ENCODE measurements around the gene PTPN5. TPM values are rescaled to one million over a fixed set of nuclear protein-coding genes. Genes with fewer than 3 reads are reported as not detected.

The PTPN5 gene
- total RNA-seq, 1 donor from 2014 or later, result 1.7 TPM

DNA sequence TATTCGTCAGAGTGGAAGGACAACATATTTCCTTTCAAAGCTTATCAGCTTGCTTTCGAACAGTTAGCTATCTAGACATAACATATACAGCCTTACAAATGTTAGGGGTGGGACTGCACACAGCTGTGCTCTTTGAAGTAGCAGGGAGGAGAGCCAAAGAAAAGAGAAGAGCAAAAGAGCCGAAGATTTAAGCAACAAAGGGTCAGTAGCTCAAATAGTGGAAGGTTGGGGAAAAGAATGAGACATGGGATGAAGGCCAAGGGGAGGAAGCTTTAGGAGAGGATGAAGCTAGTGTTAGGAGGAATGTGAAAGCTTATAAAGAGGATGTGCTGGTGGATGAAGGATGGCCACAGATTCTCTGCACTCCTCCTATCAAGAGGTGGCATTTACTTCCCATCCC is 33.8 kb downstream of the PTPN5 start:
- no peaks in the 10 kb centered on the region for H3K4me1 Mint-ChIP-seq (ENCODE audit: unreplicated experiment)
- peaks cover 5% of the 10 kb centered on the region for H3K27me3 Mint-ChIP-seq
- H3K36me3 Mint-ChIP-seq, result no peaks in the 10 kb centered on the region
- H3K4me3 Mint-ChIP-seq, result no peak overlapping the region
- H3K27ac Mint-ChIP-seq, result no peak overlapping the region
- no peak for DNase-seq (ENCODE audit: extremely low spot score, unreplicated experiment)
- TF ChIP-seq CTCF (conservative IDR thresholded peaks at IDR 0.05), result no peak
- no peaks in the 10 kb centered on the region for H3K9me3 Mint-ChIP-seq

GRCh38 chr11:18756889-18757288 is 34.7 kb downstream of the PTPN5 start:
- no peaks in the 10 kb centered on the region for H3K36me3 Mint-ChIP-seq
- no peak for TF ChIP-seq CTCF (conservative IDR thresholded peaks at IDR 0.05)
- DNase-seq (ENCODE audit: extremely low spot score, unreplicated experiment), result no peak
- peaks cover 5% of the 10 kb centered on the region for H3K27me3 Mint-ChIP-seq
- no peak overlapping the region for H3K27ac Mint-ChIP-seq
- H3K9me3 Mint-ChIP-seq, result no peaks in the 10 kb centered on the region
- no peak overlapping the region for H3K4me3 Mint-ChIP-seq
- H3K4me1 Mint-ChIP-seq (ENCODE audit: unreplicated experiment), result peaks cover 8% of the 10 kb centered on the region

- peaks cover 8% of the 10 kb centered on the region for H3K4me1 Mint-ChIP-seq (ENCODE audit: unreplicated experiment)
- no peak for TF ChIP-seq CTCF (conservative IDR thresholded peaks at IDR 0.05)
- H3K36me3 Mint-ChIP-seq, result no peaks in the 10 kb centered on the region
- no peaks in the 10 kb centered on the region for H3K9me3 Mint-ChIP-seq
- H3K27ac Mint-ChIP-seq, result no peak overlapping the region
- no peak overlapping the region for H3K4me3 Mint-ChIP-seq
- no peak for DNase-seq (ENCODE audit: extremely low spot score, unreplicated experiment)
- H3K27me3 Mint-ChIP-seq, result peaks cover 5% of the 10 kb centered on the region
These were observed 37.3 kb downstream of the PTPN5 start for GRCh38 chr11:18754308-18754707.

GRCh38 chr11:18752502-18752901 is 39.1 kb downstream of the PTPN5 start:
- Mint-ChIP-seq H3K4me1 (ENCODE audit: unreplicated experiment) (peaks cover 8% of the 10 kb centered on the region), H3K4me3 (no peak overlapping the region), H3K27me3 (peaks cover 1% of the 10 kb centered on the region), H3K27ac (no peak overlapping the region), H3K36me3 (no peaks in the 10 kb centered on the region), H3K9me3 (no peaks in the 10 kb centered on the region)
- no peak for TF ChIP-seq CTCF (conservative IDR thresholded peaks at IDR 0.05)
- no peak for DNase-seq (ENCODE audit: extremely low spot score, unreplicated experiment)

GRCh38 chr11:18750944-18751343 is 40.7 kb downstream of the PTPN5 start:
- Mint-ChIP-seq H3K36me3 (no peaks in the 10 kb centered on the region), H3K27ac (no peak overlapping the region), H3K27me3 (no peaks in the 10 kb centered on the region), H3K4me3 (no peak overlapping the region), H3K9me3 (no peaks in the 10 kb centered on the region), H3K4me1 (ENCODE audit: unreplicated experiment) (peaks cover 8% of the 10 kb centered on the region)
- no peak for DNase-seq (ENCODE audit: extremely low spot score, unreplicated experiment)
- TF ChIP-seq CTCF (conservative IDR thresholded peaks at IDR 0.05), result no peak

GRCh38 chr11:18749681-18750319 is 41.8 kb downstream of the PTPN5 start:
- no peaks in the 10 kb centered on the region for H3K36me3 Mint-ChIP-seq
- no peak for DNase-seq (ENCODE audit: extremely low spot score, unreplicated experiment)
- H3K4me3 Mint-ChIP-seq, result no peak overlapping the region
- H3K4me1 Mint-ChIP-seq (ENCODE audit: unreplicated experiment), result peaks cover 8% of the 10 kb centered on the region
- no peak for TF ChIP-seq CTCF (conservative IDR thresholded peaks at IDR 0.05)
- no peaks in the 10 kb centered on the region for H3K27me3 Mint-ChIP-seq
- H3K27ac Mint-ChIP-seq, result no peak overlapping the region
- H3K9me3 Mint-ChIP-seq, result no peaks in the 10 kb centered on the region

Measured in type B pancreatic cell (in vitro differentiated cells).